Peyer's patch (tissue), 4 donors: Measurements from ENCODE around the gene NCKAP5L.

Experiments
- CTCF ChIP-seq, 6 experiments: fragments of 450-650 bp in 4 of 6; fragments of 200-600 bp in 2 of 6; sonication (generic) in 1 of 6; IDR thresholded peaks; one replicate each; pipeline ENCODE4 v1.5.1; 2017 to 2019; ENCODE audit warnings: antibody characterized with exemption in 6 of 6, mild to moderate bottlenecking in 3 of 6, moderate library complexity in 1 of 6
- POLR2A ChIP-seq, 2 donors: fragments of 450-650 bp; IDR thresholded peaks; one replicate each; pipeline ENCODE4 v1.5.1; 2017; ENCODE audit warnings: antibody characterized with exemption in 2 of 2, mild to moderate bottlenecking in 2 of 2, moderate library complexity in 2 of 2

- TF ChIP-seq CTCF (IDR thresholded peaks at IDR 0.05) (no peak), POLR2A (IDR thresholded peaks at IDR 0.05) (no peak)
Measured at GRCh38 chr12:49793620-49794019, 34.6 kb downstream of the NCKAP5L start.
